KMS-11 (cell line): ENCODE results near the gene TNRC6B.
"Not testable (repeated sequence)": the region's sequence is repeated elsewhere in the genome, so short reads cannot be mapped to it uniquely, and the experiment has no call there.

ENCODE experiments used
- H2AFZ ChIP-seq: fragments of 200-600 bp; sonication (generic); 2 replicates; pipeline ENCODE4 v1.6.1; 2016; ENCODE audit warnings: antibody characterized with exemption, mixed run types, low read depth
- H3K27ac ChIP-seq: fragments of 200-600 bp; sonication (generic); 2 replicates; pipeline ENCODE4 v1.6.1; 2016; ENCODE audit warnings: mild to moderate bottlenecking, mixed run types
- H3K27me3 ChIP-seq: fragments of 200-600 bp; sonication (generic); 2 replicates; pipeline ENCODE4 v1.6.1; 2017; ENCODE audit warnings: mild to moderate bottlenecking, low read depth, mixed run types, moderate library complexity; ENCODE audit not compliant: insufficient read depth
- H3K36me3 ChIP-seq: fragments of 200-600 bp; sonication (generic); 2 replicates; pipeline ENCODE4 v1.6.1; 2017; ENCODE audit warnings: mild to moderate bottlenecking, mixed run types; ENCODE audit not compliant: insufficient read depth
- H3K4me1 ChIP-seq: fragments of 200-600 bp; sonication (generic); 2 replicates; pipeline ENCODE4 v1.6.1; 2016; ENCODE audit warnings: mild to moderate bottlenecking, low read depth, mixed run types; ENCODE audit not compliant: poor library complexity, severe bottlenecking
- H3K4me2 ChIP-seq: fragments of 200-600 bp; sonication (generic); 2 replicates; pipeline ENCODE4 v1.7.0; 2016; ENCODE audit warnings: mild to moderate bottlenecking, mixed run types
- H3K4me3 ChIP-seq: fragments of 200-600 bp; sonication (generic); IDR thresholded peaks from 2 replicates; pipeline ENCODE4 v1.6.1; 2017; ENCODE audit warnings: low read depth, low read length, mixed read lengths; ENCODE audit not compliant: insufficient read depth
- H3K79me2 ChIP-seq: fragments of 200-600 bp; sonication (generic); 2 replicates; pipeline ENCODE4 v1.6.1; 2016; ENCODE audit warnings: low read depth, mixed run types; ENCODE audit not compliant: insufficient read depth
- H3K9ac ChIP-seq: fragments of 200-600 bp; sonication (generic); 2 replicates; pipeline ENCODE4 v1.6.1; 2016; ENCODE audit warnings: mild to moderate bottlenecking, mixed run types
- H4K20me1 ChIP-seq: fragments of 200-600 bp; sonication (generic); 2 replicates; pipeline ENCODE4 v1.6.1; 2016; ENCODE audit warnings: mild to moderate bottlenecking, mixed run types; ENCODE audit not compliant: insufficient read depth
- TF ChIP-seq, protein P1 (sequence below): fragments of 200-600 bp; sonication (generic); conservative IDR thresholded peaks from 2 replicates; pipeline ENCODE4 v1.6.1; 2017; ENCODE audit warnings: low read depth, mild to moderate bottlenecking, antibody characterized with exemption, low read length, moderate library complexity, mixed read lengths

Gene TNRC6B

DNA sequence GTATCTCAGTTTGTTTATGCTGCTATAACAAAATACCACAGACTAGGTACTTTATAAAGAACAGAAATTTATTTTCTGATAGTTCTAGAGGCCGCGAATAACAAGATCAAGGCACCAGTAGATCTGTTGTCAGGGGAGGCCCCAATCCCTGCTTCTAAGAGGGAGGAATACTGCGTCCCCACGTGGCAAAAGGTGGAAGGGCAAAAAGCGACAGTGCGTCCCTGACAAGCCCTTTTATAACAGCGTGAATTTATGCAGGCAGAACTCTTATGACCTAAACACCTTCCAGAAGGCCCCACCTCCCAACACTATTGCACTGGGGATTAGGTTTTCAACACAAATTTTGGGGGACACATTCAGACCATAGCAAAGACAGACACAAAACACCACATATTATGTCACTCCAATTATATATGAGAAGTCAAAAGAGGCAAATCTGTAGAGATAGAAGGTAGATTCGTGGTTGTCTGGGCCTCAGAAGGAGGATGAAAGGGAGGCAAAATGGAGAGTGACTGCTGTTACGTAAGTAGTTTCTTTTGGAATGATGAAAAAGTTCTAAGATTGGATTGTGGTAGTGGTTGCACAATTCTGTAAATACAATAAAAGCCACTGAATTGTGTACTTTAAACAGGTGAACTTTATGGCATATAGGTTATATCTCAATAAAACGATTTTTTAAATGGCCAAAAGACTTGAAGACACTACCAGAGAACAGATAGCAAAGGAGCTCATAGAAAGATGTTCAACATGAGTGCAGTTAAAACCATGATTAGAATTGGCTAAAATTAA is 30.1 kb upstream of the TNRC6B start:
- Histone ChIP-seq H3K36me3 (no peaks in the 10 kb centered on the region), H3K27ac (no peak overlapping the region), H3K9ac (no peak overlapping the region), H4K20me1 (no peaks in the 10 kb centered on the region), H3K79me2 (no peaks in the 10 kb centered on the region), H3K4me3 (no peak overlapping the region), H2AFZ (no peak overlapping the region), H3K4me2 (no peak overlapping the region), H3K4me1 (no peaks in the 10 kb centered on the region), H3K27me3 (no peaks in the 10 kb centered on the region)
- TF ChIP-seq, protein P1, sequence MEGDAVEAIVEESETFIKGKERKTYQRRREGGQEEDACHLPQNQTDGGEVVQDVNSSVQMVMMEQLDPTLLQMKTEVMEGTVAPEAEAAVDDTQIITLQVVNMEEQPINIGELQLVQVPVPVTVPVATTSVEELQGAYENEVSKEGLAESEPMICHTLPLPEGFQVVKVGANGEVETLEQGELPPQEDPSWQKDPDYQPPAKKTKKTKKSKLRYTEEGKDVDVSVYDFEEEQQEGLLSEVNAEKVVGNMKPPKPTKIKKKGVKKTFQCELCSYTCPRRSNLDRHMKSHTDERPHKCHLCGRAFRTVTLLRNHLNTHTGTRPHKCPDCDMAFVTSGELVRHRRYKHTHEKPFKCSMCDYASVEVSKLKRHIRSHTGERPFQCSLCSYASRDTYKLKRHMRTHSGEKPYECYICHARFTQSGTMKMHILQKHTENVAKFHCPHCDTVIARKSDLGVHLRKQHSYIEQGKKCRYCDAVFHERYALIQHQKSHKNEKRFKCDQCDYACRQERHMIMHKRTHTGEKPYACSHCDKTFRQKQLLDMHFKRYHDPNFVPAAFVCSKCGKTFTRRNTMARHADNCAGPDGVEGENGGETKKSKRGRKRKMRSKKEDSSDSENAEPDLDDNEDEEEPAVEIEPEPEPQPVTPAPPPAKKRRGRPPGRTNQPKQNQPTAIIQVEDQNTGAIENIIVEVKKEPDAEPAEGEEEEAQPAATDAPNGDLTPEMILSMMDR, result no peak

DNA sequence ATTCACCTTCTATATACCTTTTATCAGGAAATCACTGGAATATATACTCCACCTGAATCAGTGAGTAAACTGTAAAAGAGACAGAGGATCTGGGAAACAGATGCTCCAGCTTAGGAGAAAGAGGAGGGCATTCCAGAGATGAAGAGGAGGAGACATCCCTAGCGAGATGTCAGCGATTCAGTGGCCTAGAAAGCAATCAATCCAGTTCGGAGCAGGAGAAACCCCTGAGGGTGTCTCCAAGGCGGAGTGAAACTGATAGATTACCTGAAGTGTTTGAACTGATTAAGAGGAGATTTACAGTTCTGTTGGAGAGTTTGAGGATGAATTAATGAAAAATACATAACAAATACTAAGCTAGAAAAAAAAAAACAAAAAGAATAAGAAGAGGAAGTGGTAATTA is 24.5 kb upstream of the TNRC6B start:
- Histone ChIP-seq H3K36me3 (no peaks in the 10 kb centered on the region), H3K4me3 (no peak overlapping the region), H3K4me2 (no peak overlapping the region), H3K79me2 (no peaks in the 10 kb centered on the region), H3K9ac (no peak overlapping the region), H4K20me1 (no peaks in the 10 kb centered on the region), H2AFZ (no peak overlapping the region), H3K27ac (no peak overlapping the region), H3K4me1 (no peaks in the 10 kb centered on the region), H3K27me3 (no peaks in the 10 kb centered on the region)
- TF ChIP-seq, protein P1, result no peak

DNA sequence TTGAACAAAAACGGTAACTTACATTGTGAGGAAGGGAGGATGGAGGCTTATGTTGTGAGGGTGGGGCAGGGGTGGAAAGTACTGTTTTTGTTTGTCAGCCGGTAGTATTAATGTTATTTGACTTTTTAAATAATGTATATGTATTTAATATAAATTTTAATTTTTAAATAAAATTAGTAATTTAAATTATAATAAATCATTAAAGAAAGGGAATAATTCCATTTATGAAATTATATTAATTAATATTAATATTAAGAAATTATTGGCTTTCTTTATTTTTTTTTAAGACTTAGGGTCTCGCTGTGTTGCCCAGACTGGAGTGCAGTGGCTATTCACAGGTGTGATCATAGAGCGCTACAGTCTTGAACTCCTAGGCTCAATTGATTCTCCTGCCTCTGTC is 24.0 kb upstream of the TNRC6B start:
- TF ChIP-seq, protein P1, result no peak
- no peak overlapping the region for H3K4me3 ChIP-seq
- H3K27me3 ChIP-seq, result no peaks in the 10 kb centered on the region

DNA sequence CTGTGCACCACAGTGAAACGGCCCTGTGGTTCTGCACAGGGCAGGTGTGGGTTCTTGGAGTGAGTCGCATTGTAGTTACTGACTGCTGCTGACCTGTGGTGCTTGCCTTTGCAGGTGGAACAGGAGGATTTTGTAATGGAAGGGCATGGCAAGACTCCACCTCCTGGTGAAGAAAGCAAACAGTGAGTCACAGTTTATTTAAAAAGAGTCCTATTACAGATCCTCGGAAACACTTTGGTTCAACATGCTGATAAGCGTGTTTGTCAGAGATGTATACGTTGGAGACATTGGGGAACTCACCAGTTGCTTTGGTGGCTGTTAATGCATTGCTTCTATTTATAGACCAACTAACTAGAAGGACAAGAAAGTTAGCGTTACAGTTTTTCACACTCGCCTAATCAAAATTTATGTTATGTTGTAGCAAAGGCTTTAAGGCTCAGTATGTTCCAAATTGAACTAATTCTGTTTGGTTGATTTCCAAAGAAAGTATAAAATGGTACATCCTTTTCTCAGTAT is 21.7 kb upstream of the TNRC6B start:
- H3K36me3 ChIP-seq, result no peaks in the 10 kb centered on the region
- no peaks in the 10 kb centered on the region for H3K27me3 ChIP-seq
- no peak overlapping the region for H2AFZ ChIP-seq
- no peaks in the 10 kb centered on the region for H3K4me1 ChIP-seq
- H3K79me2 ChIP-seq, result no peaks in the 10 kb centered on the region
- H4K20me1 ChIP-seq, result no peaks in the 10 kb centered on the region
- H3K4me2 ChIP-seq, result no peak overlapping the region
- TF ChIP-seq, protein P1, result no peak
- no peak overlapping the region for H3K27ac ChIP-seq
- no peak overlapping the region for H3K4me3 ChIP-seq
- no peak overlapping the region for H3K9ac ChIP-seq

More for the DNA sequence above, 24.0 kb upstream of the TNRC6B start:
- Histone ChIP-seq H3K36me3 (no peaks in the 10 kb centered on the region), H2AFZ (no peak overlapping the region), H3K27ac (no peak overlapping the region), H3K79me2 (no peaks in the 10 kb centered on the region), H4K20me1 (no peaks in the 10 kb centered on the region), H3K9ac (no peak overlapping the region), H3K4me2 (no peak overlapping the region), H3K4me1 (no peaks in the 10 kb centered on the region)

DNA sequence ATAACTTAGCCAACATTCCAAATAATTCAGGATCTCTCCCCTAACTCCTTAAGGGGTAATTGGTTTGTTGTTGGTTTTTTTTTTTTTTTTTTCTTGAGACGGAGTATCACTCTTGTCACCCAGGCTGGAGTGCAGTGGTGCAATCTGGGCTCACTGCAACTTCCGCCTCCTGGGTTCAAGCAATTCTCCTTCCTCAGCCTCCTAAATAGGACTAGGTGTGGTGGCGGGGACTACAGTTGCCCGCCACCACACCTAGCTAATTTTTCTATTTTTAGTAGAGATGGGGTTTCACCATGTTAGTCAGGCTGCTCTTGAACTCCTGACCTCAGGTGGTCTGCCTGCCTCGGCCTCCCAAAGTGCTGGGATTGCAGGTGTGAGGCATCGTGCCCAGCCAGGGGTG is 21.0 kb upstream of the TNRC6B start:
- not testable (repeated sequence) for H3K79me2 ChIP-seq, H3K36me3 ChIP-seq, H2AFZ ChIP-seq

More for the DNA sequence above, 21.0 kb upstream of the TNRC6B start:
- not testable (repeated sequence) for H3K9ac ChIP-seq, H3K4me3 ChIP-seq, H3K4me1 ChIP-seq, H3K27me3 ChIP-seq, H4K20me1 ChIP-seq, H3K4me2 ChIP-seq, H3K27ac ChIP-seq
